Endothelial cell of umbilical vein (primary cell): ENCODE data around the gene CYP1A2. TPM values are rescaled to one million over a fixed set of nuclear protein-coding genes. Genes with fewer than 3 reads are reported as not detected.

Experiments used
- BruUV-seq: library from RNA; stranded (reverse); fragments of 400-500 nt; replicated peaks from 2 replicates; lab custom pipeline; 2021; lab: Mats Ljungman, UMichigan
- CTCF ChIA-PET: fragments of 300-600, 350-600 bp; sonication (Branson Sonifier 250); formaldehyde crosslinking; loops from one replicate; lab custom pipeline; 2021; ENCODE audit warnings: antibody characterized with exemption, inconsistent platforms; lab: Charles Lee
- POLR2A ChIA-PET: fragments of 300-600, 350-600 bp; sonication (Branson Sonifier 250); formaldehyde crosslinking; loops from one replicate; lab custom pipeline; 2021; ENCODE audit warnings: antibody characterized with exemption, inconsistent platforms; lab: Charles Lee
- DNase-seq: peaks from one replicate; pipeline ENCODE4 v3.0.0-alpha.2; 2011; ENCODE audit warnings: low read depth, low spot score
- FAIRE-seq: peaks from 2 replicates; lab custom pipeline; 2011; peaks lifted over from hg19 to GRCh38; lab: Jason Lieb, UNC
- H2AFZ ChIP-seq: 2 replicates; pipeline ENCODE4 v1.6.0; 2012; ENCODE audit warnings: low read depth, low read length, control low read depth, inconsistent platforms
- H3K27ac ChIP-seq: 2 replicates; pipeline ENCODE4 v1.5.1; 2011; ENCODE audit warnings: low read depth, mild to moderate bottlenecking, control low read depth, low read length, moderate library complexity; ENCODE audit not compliant: insufficient read depth
- H3K27me3 ChIP-seq, 2 experiments: 2 replicates each; pipeline versions ENCODE4 v1.6.0 to v1.6.1; 2011; ENCODE audit warnings: low read length in 2 of 2, mixed read lengths in 1 of 2; ENCODE audit not compliant: control insufficient read depth in 2 of 2, insufficient read depth in 2 of 2
- H3K36me3 ChIP-seq, 2 experiments: 2 replicates in 1 of 2; 3 replicates in 1 of 2; pipeline ENCODE4 v1.5.1; 2011; ENCODE audit warnings: low read length in 2 of 2, mild to moderate bottlenecking in 1 of 2, moderate library complexity in 1 of 2; ENCODE audit not compliant: control insufficient read depth in 2 of 2, insufficient read depth in 2 of 2; ENCODE audit errors: extremely low read depth in 1 of 2
- H3K4me1 ChIP-seq: 3 replicates; pipeline ENCODE4 v1.5.1; 2011; ENCODE audit warnings: mild to moderate bottlenecking, low read length; ENCODE audit not compliant: control insufficient read depth, insufficient read depth; ENCODE audit errors: extremely low read depth
- H3K4me2 ChIP-seq: 2 replicates; pipeline ENCODE4 v1.6.1; 2011; ENCODE audit warnings: low read length, control low read depth, mixed read lengths; ENCODE audit not compliant: insufficient read depth
- H3K4me3 ChIP-seq, 3 experiments: fragments of 200-600 bp in 1 of 3; sonication (generic), shearing (Covaris generic) in 1 of 3; replicated peaks in 1 of 3; 2 replicates each; pipeline ENCODE4 v1.5.1; 2011 to 2016; ENCODE audit warnings: control low read depth in 3 of 3, low read length in 3 of 3, mild to moderate bottlenecking in 2 of 3, inconsistent platforms in 1 of 3, low read depth in 1 of 3, moderate library complexity in 1 of 3; ENCODE audit not compliant: insufficient read depth in 1 of 3
- H3K79me2 ChIP-seq: 2 replicates; pipeline ENCODE4 v1.6.0; 2012; ENCODE audit warnings: low read length, inconsistent platforms; ENCODE audit not compliant: control insufficient read depth, insufficient read depth
- H3K9ac ChIP-seq: replicated peaks from 2 replicates; pipeline ENCODE3; 2011; ENCODE audit warnings: low read length, control low read depth; ENCODE audit not compliant: insufficient read depth; ENCODE audit errors: extremely low read depth
- H3K9me1 ChIP-seq: replicated peaks from 3 replicates; pipeline ENCODE4 v1.6.0; 2011; ENCODE audit warnings: mild to moderate bottlenecking, low read length; ENCODE audit not compliant: control insufficient read depth, insufficient read depth; ENCODE audit errors: extremely low read depth
- H3K9me3 ChIP-seq: replicated peaks from 2 replicates; pipeline ENCODE4 v1.5.1; 2012; ENCODE audit warnings: low read length, inconsistent platforms; ENCODE audit not compliant: control insufficient read depth, insufficient read depth
- H4K20me1 ChIP-seq: replicated peaks from 2 replicates; pipeline ENCODE3; 2011; ENCODE audit warnings: mild to moderate bottlenecking, low read length; ENCODE audit not compliant: control insufficient read depth, insufficient read depth; ENCODE audit errors: extremely low read depth
- EZH2 ChIP-seq: IDR thresholded peaks from 2 replicates; pipeline ENCODE4 v1.6.1; 2012; ENCODE audit warnings: borderline replicate concordance, low read depth, mild to moderate bottlenecking, moderate library complexity, low read length, inconsistent platforms; ENCODE audit not compliant: severe bottlenecking
- FOS ChIP-seq: IDR thresholded peaks from 2 replicates; pipeline ENCODE4 v1.6.1; 2011; ENCODE audit warnings: mild to moderate bottlenecking, low read length, moderate library complexity, borderline replicate concordance; ENCODE audit not compliant: insufficient read depth
- GATA2 ChIP-seq: IDR thresholded peaks from 2 replicates; pipeline ENCODE4 v1.7.0; 2011; ENCODE audit warnings: low read depth, mild to moderate bottlenecking, moderate library complexity, mixed read lengths, low read length; ENCODE audit not compliant: insufficient read length, insufficient read depth
- JUN ChIP-seq: IDR thresholded peaks from 2 replicates; pipeline ENCODE4 v1.6.1; 2011; ENCODE audit warnings: borderline replicate concordance, low read depth; ENCODE audit not compliant: insufficient read length, insufficient read depth
- MYC ChIP-seq: IDR thresholded peaks from one replicate; pipeline ENCODE4 v1.6.1; 2011; ENCODE audit warnings: mild to moderate bottlenecking, low read depth, low read length
- POLR2A ChIP-seq: IDR thresholded peaks from 2 replicates; pipeline ENCODE4 v1.6.1; 2012; ENCODE audit warnings: low read depth, mild to moderate bottlenecking, control low read depth, low read length
- POLR2AphosphoS5 ChIP-seq: IDR thresholded peaks from 2 replicates; pipeline ENCODE4 v1.6.1; 2012; ENCODE audit warnings: low read depth, mild to moderate bottlenecking, control low read depth, low read length, moderate library complexity; ENCODE audit not compliant: insufficient read depth
- dilution Hi-C: fragments of 300-500 bp; cut with MboI; formaldehyde crosslinking; loops from one replicate; pipeline ENCODE4 v1.15.0; 2019; ENCODE audit warnings: low sequenced_read_pairs; ENCODE audit not compliant: extremely low pct_ligation_motif_present
- intact Hi-C: fragments of 100-400 bp; cut with micrococcal nuclease; formaldehyde crosslinking; loops from one replicate; pipeline ENCODE4 v1.10.0; 2022
- polyA plus RNA-seq, 4 experiments: library from polyadenylated mRNA; depleted of rRNA in 3 of 4; stranded (reverse) in 3 of 4; unstranded in 1 of 4; fragments of >200 nt; gene quantifications; 2 replicates each; pipeline versions ENCODE4 v1.2.1 to v1.2.3, GENCODE V29; 2011 to 2012; ENCODE audit warnings: missing spikeins in 1 of 4
- total RNA-seq: library from RNA; stranded (reverse); gene quantifications from 2 replicates; pipeline ENCODE4 v1.2.3, GENCODE V29; 2021
- TF ChIP-seq, protein P1 (sequence below): IDR thresholded peaks from 2 replicates; pipeline ENCODE4 v1.6.1; 2011; ENCODE audit not compliant: insufficient read depth, insufficient read length
- TF ChIP-seq, protein P2 (sequence below), 2 donors: IDR thresholded peaks; 1 replicate in 1 of 2; 2 replicates in 1 of 2; pipeline ENCODE4 v1.5.1; 2011; ENCODE audit warnings: low read length in 2 of 2, mild to moderate bottlenecking in 2 of 2, moderate library complexity in 2 of 2, control low read depth in 1 of 2, inconsistent platforms in 1 of 2, low read depth in 1 of 2; ENCODE audit not compliant: insufficient read depth in 1 of 2; ENCODE audit errors: extremely low read depth in 1 of 2

CYP1A2 gene
- total and polyA plus RNA-seq, 2 donors (not counting 3 experiments of a cell fraction or from before 2014, with no cell fraction given), result not detected

DNA sequence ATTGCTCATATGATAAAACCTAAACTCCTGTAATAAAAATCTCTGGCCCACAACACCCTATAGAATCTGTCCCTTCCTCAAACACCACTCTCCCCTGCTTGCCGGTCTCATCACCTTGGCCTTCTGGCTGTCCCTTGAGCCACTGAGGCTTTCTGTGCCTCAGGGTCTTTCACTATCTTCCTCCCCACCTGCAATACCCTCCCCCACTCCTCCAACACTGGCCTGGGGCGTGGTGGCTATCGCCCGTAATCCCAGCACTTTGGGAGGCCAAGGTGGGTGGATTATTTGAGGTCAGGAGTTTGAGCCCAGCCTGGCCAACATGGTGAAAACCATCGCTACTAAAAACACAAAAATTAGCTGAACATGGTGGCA is 29.9 kb downstream of the CYP1A2 start:
- H3K9ac ChIP-seq, result no peak overlapping the region
- H3K27ac ChIP-seq, result no peak overlapping the region
- H3K4me3 ChIP-seq, result no peak overlapping the region
- intact Hi-C loops, result loop anchor here (10.0 kb wide), 1 partner anchor 426 kb away; the partner anchor contains the start of gene C15orf39
- no peaks in the 10 kb centered on the region for H3K9me1 ChIP-seq
- H3K4me2 ChIP-seq, result no peak overlapping the region
- no peaks in the 10 kb centered on the region for H3K27me3 ChIP-seq
- H4K20me1 ChIP-seq, result no peaks in the 10 kb centered on the region
- ChIA-PET POLR2A (interaction anchor here (0.7 kb wide), 1 partner anchor 62 kb away, joined by 4 read pairs; no protein-coding TSS in a partner anchor), CTCF (interaction anchor here (0.9 to 8.3 kb wide), 6 partner anchors 9 to 172 kb away, joined by 3 to 98 read pairs (median 9); no protein-coding TSS in a partner anchor)
- peaks cover 13% of the 10 kb centered on the region for H3K79me2 ChIP-seq
- DNase-seq (no peak), FAIRE-seq (no peak)
- TF ChIP-seq POLR2A, result no peak
- TF ChIP-seq GATA2, result no peak
- TF ChIP-seq EZH2, result no peak
- no peak for TF ChIP-seq POLR2AphosphoS5
- no peak for TF ChIP-seq MYC
- TF ChIP-seq, protein P1, sequence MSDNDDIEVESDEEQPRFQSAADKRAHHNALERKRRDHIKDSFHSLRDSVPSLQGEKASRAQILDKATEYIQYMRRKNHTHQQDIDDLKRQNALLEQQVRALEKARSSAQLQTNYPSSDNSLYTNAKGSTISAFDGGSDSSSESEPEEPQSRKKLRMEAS, result no peak
- TF ChIP-seq, protein P2, sequence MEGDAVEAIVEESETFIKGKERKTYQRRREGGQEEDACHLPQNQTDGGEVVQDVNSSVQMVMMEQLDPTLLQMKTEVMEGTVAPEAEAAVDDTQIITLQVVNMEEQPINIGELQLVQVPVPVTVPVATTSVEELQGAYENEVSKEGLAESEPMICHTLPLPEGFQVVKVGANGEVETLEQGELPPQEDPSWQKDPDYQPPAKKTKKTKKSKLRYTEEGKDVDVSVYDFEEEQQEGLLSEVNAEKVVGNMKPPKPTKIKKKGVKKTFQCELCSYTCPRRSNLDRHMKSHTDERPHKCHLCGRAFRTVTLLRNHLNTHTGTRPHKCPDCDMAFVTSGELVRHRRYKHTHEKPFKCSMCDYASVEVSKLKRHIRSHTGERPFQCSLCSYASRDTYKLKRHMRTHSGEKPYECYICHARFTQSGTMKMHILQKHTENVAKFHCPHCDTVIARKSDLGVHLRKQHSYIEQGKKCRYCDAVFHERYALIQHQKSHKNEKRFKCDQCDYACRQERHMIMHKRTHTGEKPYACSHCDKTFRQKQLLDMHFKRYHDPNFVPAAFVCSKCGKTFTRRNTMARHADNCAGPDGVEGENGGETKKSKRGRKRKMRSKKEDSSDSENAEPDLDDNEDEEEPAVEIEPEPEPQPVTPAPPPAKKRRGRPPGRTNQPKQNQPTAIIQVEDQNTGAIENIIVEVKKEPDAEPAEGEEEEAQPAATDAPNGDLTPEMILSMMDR (IDR thresholded peaks at IDR 0.05; ENCODE audit: extremely low read depth in 1 of 2, insufficient read depth in 1 of 2, low read depth in 1 of 2, low read length in 2 of 2), result no peak
- no peak for TF ChIP-seq FOS
- TF ChIP-seq JUN, result no peak
- no TSS peak for BruUV-seq
- dilution Hi-C loops, result no loop called here
- no peak overlapping the region for H2AFZ ChIP-seq
- H3K36me3 ChIP-seq, result no peaks in the 10 kb centered on the region
- H3K4me1 ChIP-seq, result peaks cover 34% of the 10 kb centered on the region
- H3K9me3 ChIP-seq, result no peaks in the 10 kb centered on the region
